ENCODE results near the gene RPSA. TPM values are rescaled to one million over a fixed set of nuclear protein-coding genes. Genes with fewer than 3 reads are reported as not detected.

RPSA gene
- 1,430 and 2,248 TPM in 2 replicates for total RNA-seq

DNA sequence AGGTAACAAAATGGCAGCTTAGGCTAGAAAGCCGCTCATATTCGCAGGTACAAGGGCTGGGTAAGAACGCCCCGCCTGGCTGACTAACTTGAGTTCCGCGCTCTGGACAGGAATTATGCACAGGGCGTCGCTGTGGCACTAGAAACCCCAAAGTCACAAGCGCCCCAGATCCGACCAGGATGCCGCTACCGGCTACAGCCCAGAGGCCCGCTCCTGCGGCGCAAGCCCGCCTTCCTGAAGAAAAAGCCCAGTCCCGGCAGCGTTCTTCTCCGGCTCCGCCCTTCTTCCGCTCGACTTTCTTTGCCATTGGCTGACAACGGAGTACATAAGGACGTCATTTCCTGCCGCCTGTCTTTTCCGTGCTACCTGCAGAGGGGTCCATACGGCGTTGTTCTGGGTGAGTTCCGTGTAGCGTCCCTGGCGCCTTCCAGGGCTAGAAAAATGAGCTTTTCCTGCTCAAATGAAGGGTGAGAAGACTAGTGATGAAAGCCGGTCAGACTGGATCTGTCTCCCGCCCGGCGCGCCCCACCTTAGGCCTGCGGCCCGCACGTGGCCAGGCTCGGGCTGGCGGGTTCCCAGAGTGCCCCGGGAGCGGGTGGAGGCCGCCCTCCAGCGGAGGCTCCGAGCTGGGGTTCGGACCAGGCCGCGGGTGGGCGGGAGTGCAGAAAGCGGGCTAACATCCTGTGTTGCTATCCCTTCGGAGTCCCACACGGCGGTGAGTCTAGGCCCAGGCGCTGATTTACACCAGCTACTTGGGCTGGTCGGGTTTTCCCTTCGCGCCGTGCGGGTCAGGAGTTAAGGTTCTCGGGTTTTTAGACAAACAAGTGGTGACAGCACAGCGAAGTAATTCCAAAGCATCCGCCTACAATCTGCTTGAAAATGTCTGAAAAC lies at the start of gene RPSA:
TSS of gene RPSA (plus strand) at position 353 of the 891 bp plus-strand sequence. CDS start 934 bp downstream, outside the sequence.

DNA sequence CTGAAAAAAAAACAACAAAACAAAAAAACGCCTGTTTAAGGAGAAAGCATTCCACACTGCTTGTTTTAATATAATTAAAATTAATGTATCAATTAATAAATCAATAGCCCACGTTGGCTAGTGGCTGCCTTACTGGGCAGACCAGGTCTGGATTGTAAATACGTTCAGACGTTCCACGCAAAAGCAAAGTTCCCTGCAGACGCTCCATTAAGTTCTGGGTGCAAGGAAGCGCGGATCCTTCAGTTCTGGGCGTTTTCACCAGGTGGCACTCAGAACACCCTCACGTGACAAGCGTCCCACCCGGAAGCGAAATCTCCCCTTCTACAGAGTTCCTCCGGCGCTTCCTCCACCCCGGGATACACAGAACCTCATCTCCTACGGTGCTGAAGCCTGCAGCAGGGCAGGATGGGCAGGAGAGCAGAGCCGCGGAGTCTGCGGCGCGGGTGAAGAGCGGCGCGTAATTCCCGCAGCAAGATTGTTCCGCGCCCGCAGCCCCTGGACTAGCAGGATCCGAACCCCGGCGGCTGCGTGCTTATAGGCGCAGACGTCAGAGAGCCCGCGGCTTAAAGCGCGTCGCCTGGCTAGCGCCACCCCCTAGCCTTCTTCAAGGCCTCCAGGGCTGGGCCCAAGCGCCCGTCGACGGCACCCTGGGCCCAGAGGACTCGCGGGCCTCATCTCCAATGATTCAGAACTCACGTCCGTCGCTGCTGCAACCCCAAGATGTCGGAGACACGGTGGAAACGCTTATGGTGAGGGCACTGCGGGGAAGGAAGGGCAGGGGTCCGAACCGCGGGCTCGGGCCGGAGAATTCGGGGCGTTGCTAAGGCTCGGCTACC lies 23.3 kb upstream of the RPSA start, which contains the start of gene SLC25A38:
TSS of gene SLC25A38 (plus strand) at position 326 of the 836 bp plus-strand sequence. CDS start at position 681, 355 bp downstream.

Other genes with a start within 250 kb of the RPSA start
- 0.09 TPM in 1 of 2 replicates, not detected in the other for gene XIRP1, start 214.1 kb upstream of the RPSA start, total RNA-seq
- under 0.01 TPM in 1 of 2 replicates, not detected in the other for gene CX3CR1, start 126.7 kb upstream of the RPSA start, total RNA-seq
- gene CCR8, start 77.0 kb upstream of the RPSA start, total RNA-seq, result not detected in 2 replicates
- gene SLC25A38, start 23.4 kb upstream of the RPSA start, total RNA-seq, result 18.8 and 22.4 TPM in 2 replicates
- 2.3 TPM in 1 of 2 replicates, not detected in the other for gene MOBP, start 61.0 kb downstream of the RPSA start, total RNA-seq

Data from smooth muscle cell of bladder (primary cell).